SK-N-MC (cell line): ENCODE results near the gene FAM43B.
"Not testable (repeated sequence)": the region's sequence is repeated elsewhere in the genome, so short reads cannot be mapped to it uniquely, and the experiment has no call there.

Experiments used
- EZH2 ChIP-seq: fragments of 200-600 bp; sonication (generic); IDR thresholded peaks from one replicate; pipeline ENCODE4 v1.6.1; 2017; ENCODE audit warnings: antibody characterized with exemption
- FOXP2 ChIP-seq: optimal IDR thresholded peaks from 2 replicates; pipeline ENCODE3; 2011; ENCODE audit warnings: mild to moderate bottlenecking, moderate library complexity; ENCODE audit not compliant: insufficient read depth; ENCODE audit errors: extremely low read length, control extremely low read depth
- POLR2AphosphoS5 ChIP-seq: IDR thresholded peaks from 2 replicates; pipeline ENCODE4 v1.6.1; 2012; ENCODE audit warnings: mild to moderate bottlenecking, low read depth, low read length, borderline replicate concordance

DNA sequence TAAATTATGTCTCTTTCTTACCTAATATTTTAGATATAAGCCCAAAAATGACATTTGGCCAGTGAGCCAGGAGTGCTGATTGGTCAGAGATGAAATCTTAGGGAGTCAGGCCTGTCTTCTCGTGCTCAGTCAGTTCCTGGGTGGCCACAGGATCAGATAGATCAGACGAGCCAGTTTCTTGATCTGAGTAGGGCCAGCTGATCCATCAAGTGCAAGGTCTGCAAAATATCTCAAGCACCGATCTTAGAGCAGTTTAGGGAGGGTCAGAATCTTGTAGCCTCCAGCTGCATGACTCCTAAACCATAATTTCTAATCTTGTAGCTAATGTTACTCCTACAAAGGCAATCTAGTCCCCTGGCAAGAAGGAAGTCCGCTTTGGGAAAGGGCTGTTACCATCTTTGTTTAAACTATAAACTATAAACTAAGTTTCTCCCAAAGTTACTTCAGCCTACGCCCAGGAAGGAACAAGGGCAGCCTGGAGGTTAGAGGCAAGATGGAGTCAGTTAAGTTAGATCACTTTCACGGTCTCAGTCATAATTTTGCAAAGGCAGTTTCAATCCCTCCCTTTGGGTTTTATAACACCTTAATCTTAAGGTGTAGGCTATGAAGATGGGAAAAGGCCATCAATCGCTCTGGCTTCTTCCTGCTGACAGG, 32.6 kb upstream of the FAM43B start:
- TF ChIP-seq EZH2, POLR2AphosphoS5, FOXP2: not testable (repeated sequence)
